WI38 (cell line): Measurements from ENCODE around the gene CNTN2.

Experiments used
- H3K4me3 ChIP-seq: 2 replicates; pipeline ENCODE4 v1.5.1; 2011; ENCODE audit warnings: low read depth, mild to moderate bottlenecking, control low read depth, low read length
- CTCF ChIP-seq: IDR thresholded peaks from 2 replicates; pipeline ENCODE4 v1.5.1; 2012; ENCODE audit warnings: low read depth, mild to moderate bottlenecking, control low read depth, low read length

Gene CNTN2

GRCh38 chr1:205065666-205066065, 22.7 kb downstream of the CNTN2 start:
- TF ChIP-seq CTCF = no peak
- no peak overlapping the region for H3K4me3 ChIP-seq

GRCh38 chr1:205066141-205066818, 23.3 kb downstream of the CNTN2 start:
- TF ChIP-seq CTCF = no peak
- no peak overlapping the region for H3K4me3 ChIP-seq

GRCh38 chr1:205067031-205067430, 24.0 kb downstream of the CNTN2 start:
- no peak for TF ChIP-seq CTCF
- no peak overlapping the region for H3K4me3 ChIP-seq

- no peak for TF ChIP-seq CTCF
- no peak overlapping the region for H3K4me3 ChIP-seq
Observed at GRCh38 chr1:205068001-205068400, 25.0 kb downstream of the CNTN2 start.

GRCh38 chr1:205068457-205069040, 25.5 kb downstream of the CNTN2 start:
- TF ChIP-seq CTCF = no peak
- H3K4me3 ChIP-seq = no peak overlapping the region

GRCh38 chr1:205069371-205070125, 26.5 kb downstream of the CNTN2 start:
- no peak for TF ChIP-seq CTCF
- H3K4me3 ChIP-seq = no peak overlapping the region

- no peak overlapping the region for H3K4me3 ChIP-seq
- no peak for TF ChIP-seq CTCF
Observed at GRCh38 chr1:205071028-205071409, 28.0 kb downstream of the CNTN2 start.
